ENCODE measurements around the gene DRD1.

GRCh38 chr5:175394601-175395000 lies 49.4 kb downstream of the DRD1 start:
- TF ChIP-seq ZNF274 (IDR thresholded peaks at IDR 0.05; ENCODE audit: low read depth, low read length) (no peak), CTCF (IDR thresholded peaks at IDR 0.05 in 2 of 3, conservative IDR thresholded peaks at IDR 0.05 in 1 of 3; ENCODE audit: borderline replicate concordance in 1 of 3, insufficient read depth in 1 of 3, low read depth in 2 of 3, low read length in 2 of 3) (no peak), CEBPB (IDR thresholded peaks at IDR 0.05; ENCODE audit: low read depth) (no peak), JUND (IDR thresholded peaks at IDR 0.05) (no peak), SIN3A (IDR thresholded peaks at IDR 0.05; ENCODE audit: low read depth) (no peak), MAX (IDR thresholded peaks at IDR 0.05) (no peak), EZH2phosphoT487 (IDR thresholded peaks at IDR 0.05; ENCODE audit: borderline replicate concordance) (no peak), EZH2 (IDR thresholded peaks at IDR 0.05) (no peak), POLR2A (IDR thresholded peaks at IDR 0.05; ENCODE audit: borderline replicate concordance, extremely low read depth, insufficient read depth, insufficient read length) (no peak), ZBTB33 (IDR thresholded peaks at IDR 0.05; ENCODE audit: extremely low read depth, insufficient replicate concordance, low read length) (no peak), ATF3 (IDR thresholded peaks at IDR 0.05) (no peak), YY1 (IDR thresholded peaks at IDR 0.05; ENCODE audit: extremely low read depth, insufficient replicate concordance, low read depth, low read length) (no peak)

Data from HCT116 (cell line).